GM08714 (cell line): ENCODE measurements around the gene TENT5A.

Experiments
- H3K4me3 ChIP-seq: fragments of 200-500 bp; sonication (Bioruptor generic); 2 replicates; pipeline ENCODE4 v1.5.1; 2014; ENCODE audit warnings: mild to moderate bottlenecking, low read length, inconsistent platforms
- ZNF274 ChIP-seq: IDR thresholded peaks from 2 replicates; pipeline ENCODE4 v1.6.1; 2012; ENCODE audit warnings: mild to moderate bottlenecking, low read depth, low read length

The TENT5A gene

GRCh38 chr6:81763051-81763450 is 10.6 kb upstream of the TENT5A start:
- TF ChIP-seq ZNF274 = no peak

GRCh38 chr6:81762606-81763005 is 10.1 kb upstream of the TENT5A start:
- no peak for TF ChIP-seq ZNF274
- no peak overlapping the region for H3K4me3 ChIP-seq

More at GRCh38 chr6:81763051-81763450, 10.6 kb upstream of the TENT5A start:
- H3K4me3 ChIP-seq = no peak overlapping the region

GRCh38 chr6:81762132-81762531 is 9.7 kb upstream of the TENT5A start:
- no peak overlapping the region for H3K4me3 ChIP-seq
- no peak for TF ChIP-seq ZNF274

DNA sequence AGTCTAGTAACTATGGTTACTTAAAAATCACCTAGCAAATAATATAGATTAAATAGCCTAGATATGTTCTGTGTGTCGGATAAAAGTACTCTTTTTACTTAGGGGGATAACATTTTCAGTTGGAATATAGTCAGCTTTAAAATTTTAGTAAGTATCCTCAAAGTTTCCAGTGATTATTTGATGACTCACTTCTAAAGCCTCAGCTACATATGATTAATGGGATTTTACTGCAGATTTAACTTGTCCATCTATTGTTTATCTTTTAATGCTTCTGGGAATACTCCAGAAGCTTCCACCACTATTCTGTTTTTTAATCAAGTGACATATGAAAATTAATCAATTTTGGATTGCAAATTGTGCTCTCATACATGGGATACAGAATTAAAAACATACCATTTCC is 8.7 kb upstream of the TENT5A start:
- TF ChIP-seq ZNF274 = no peak
- no peak overlapping the region for H3K4me3 ChIP-seq

- TF ChIP-seq ZNF274 = no peak
Measured at GRCh38 chr6:81759782-81760181, 7.3 kb upstream of the TENT5A start.

DNA sequence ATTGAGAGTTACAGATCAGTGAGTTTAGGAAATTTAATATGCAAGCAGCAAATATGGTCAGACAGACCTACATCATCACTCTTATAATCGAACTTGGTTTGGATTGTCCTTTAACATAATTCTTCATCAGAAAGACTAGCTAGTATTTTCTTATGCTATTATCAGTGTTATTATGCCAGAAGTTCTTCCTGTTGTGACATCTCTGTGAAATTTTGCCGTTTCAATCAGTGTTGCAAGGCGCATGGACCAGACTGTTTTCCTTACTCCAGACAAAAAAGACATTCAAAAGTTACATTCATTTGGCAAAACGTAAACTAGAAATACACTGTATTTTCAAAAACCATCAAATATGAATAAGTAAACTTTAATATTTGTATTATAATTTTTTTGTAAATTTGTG is 5.7 kb upstream of the TENT5A start:
- TF ChIP-seq ZNF274 = no peak
- H3K4me3 ChIP-seq = no peak overlapping the region

More at GRCh38 chr6:81759782-81760181, 7.3 kb upstream of the TENT5A start:
- no peak overlapping the region for H3K4me3 ChIP-seq

DNA sequence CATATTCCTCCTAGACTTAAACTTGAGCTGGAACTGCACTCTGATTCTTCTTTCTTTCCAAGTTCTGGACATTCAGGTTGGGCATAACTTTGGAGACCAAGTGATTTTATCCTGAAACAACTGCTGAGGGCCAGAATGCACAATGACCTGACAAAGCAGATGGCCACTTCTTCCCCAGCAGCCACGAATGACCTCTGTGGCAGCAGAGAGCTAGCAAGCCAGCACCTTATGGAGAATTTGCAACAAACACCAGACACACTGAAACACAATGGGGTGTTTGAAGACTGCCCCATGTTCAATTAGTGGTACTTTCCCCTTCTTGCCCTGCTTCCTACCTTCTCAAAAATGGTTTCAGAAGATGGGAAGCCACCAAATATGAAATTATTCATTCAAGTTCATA is 4.2 kb upstream of the TENT5A start:
- no peak overlapping the region for H3K4me3 ChIP-seq
- no peak for TF ChIP-seq ZNF274

DNA sequence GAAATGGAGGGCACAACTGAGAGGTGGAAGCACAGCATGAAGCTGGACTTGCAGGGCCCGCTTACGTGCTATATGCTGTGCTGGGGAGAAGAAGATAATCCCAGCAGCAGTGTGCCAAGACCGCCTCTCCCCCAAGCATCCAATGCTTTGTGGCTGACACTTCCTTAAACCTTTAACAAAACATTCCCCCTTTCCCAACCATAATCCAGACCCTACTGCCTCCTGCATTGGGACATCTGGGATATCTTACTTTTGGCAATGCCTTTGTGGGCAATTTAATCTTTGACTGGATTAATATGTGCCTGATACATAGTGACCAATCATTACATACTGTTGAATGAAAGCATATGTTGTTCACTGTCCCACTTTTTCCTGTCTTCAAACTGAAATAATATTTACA is 3.1 kb upstream of the TENT5A start:
- H3K4me3 ChIP-seq = no peak overlapping the region

GRCh38 chr6:81754906-81755305 is 2.4 kb upstream of the TENT5A start:
- no peak for TF ChIP-seq ZNF274
- H3K4me3 ChIP-seq = no peak overlapping the region

More for the DNA sequence above, 3.1 kb upstream of the TENT5A start:
- TF ChIP-seq ZNF274 = no peak

GRCh38 chr6:81753711-81754577 is 1.5 kb upstream of the TENT5A start:
- peak overlapping the region; percentile 88; the same call in 1 of the 2 replicates for H3K4me3 ChIP-seq
- no peak for TF ChIP-seq ZNF274

GRCh38 chr6:81752921-81753710 is 635 bp upstream of the TENT5A start:
- peak overlapping the region; percentile 88 for H3K4me3 ChIP-seq
- no peak for TF ChIP-seq ZNF274

GRCh38 chr6:81751388-81752083 is 945 bp downstream of the TENT5A start:
- peak overlapping the region; percentile 88 for H3K4me3 ChIP-seq
- TF ChIP-seq ZNF274 = no peak

DNA sequence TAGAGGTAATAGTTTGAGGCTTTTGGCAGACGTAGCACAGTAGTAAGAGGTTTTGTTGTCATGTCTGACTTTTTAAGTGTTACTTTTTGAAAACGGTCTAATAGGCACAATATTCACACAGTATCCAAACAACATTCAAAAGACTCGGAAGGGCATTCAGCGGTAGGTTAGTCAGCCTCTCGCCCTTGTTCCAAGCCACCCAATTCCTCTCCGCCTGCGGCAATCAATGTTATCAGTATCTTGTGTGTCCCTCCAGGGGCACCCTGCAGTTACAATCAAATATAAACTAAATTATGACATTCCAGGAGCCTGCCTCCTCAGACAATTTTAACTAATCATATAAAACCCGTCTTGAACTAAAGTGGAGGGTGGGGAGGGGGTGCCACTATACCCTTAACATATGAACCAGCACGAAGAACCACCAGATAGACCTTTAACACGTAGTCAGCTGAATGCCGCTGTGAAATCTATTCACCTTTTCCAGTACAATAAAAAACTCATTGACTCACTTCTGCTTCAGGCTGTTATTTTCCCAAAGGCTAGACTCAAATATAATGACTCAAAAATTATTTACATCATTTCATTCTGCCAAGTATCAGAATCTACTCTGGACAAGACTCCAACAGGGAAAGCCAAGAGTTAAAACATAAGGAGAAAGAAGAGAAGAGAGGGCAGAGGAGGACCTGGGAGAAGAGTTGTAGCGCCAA is 1.6 kb downstream of the TENT5A start:
- no peak for TF ChIP-seq ZNF274
- peak overlapping the region; percentile 88 for H3K4me3 ChIP-seq

DNA sequence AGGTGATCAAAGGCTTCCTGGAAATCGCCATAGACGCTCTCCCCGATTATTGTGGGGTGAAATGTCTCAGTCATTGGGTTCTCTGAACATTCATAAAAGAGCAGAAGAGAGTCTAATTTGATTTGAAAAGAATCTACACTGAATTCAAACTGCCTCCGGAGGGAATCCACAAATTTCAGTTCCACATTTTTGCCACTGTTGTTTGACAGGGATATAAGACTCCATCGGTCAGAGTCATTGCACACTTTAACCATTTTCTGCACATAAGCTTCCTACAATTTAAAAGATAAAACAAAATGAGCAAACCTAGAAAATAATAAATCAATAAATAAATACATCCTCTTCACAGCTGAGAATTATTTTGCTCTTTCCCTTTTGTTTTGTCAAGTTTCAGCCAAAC is 2.3 kb downstream of the TENT5A start:
- peak overlapping the region; percentile 88; the same call in 1 of the 2 replicates for H3K4me3 ChIP-seq
- TF ChIP-seq ZNF274 = no peak
